ENCODE results near the gene KCNK16. TPM values are rescaled to one million over a fixed set of nuclear protein-coding genes. Genes with fewer than 3 reads are reported as not detected.

The KCNK16 gene
- total and polyA plus RNA-seq, 2 of the 8 experiments (the other 6 are each of a cell fraction or from before 2014, with no cell fraction given), result not detected

- TF ChIP-seq POLR2A (IDR thresholded peaks at IDR 0.05; ENCODE audit: control extremely low read depth in 1 of 2, low read depth in 2 of 2, low read length in 2 of 2) (no peak), PHF8 (conservative IDR thresholded peaks at IDR 0.05; ENCODE audit: low read depth, low read length) (no peak), TAF7 (optimal IDR thresholded peaks at IDR 0.05; ENCODE audit: borderline replicate concordance, low read depth, low read length) (no peak), CREB1 (IDR thresholded peaks at IDR 0.05) (peak; percentile 47), GABPA (IDR thresholded peaks at IDR 0.05; ENCODE audit: borderline replicate concordance, insufficient read depth, low read length) (no peak; the same call in 1 of the 2 replicates), CHD1 (IDR thresholded peaks at IDR 0.05; ENCODE audit: low read depth, low read length) (no peak), SAP30 (IDR thresholded peaks at IDR 0.05; ENCODE audit: insufficient read depth, insufficient replicate concordance, low read length) (no peak), TEAD4 (IDR thresholded peaks at IDR 0.05; ENCODE audit: low read depth, low read length) (no peak)
- TF ChIP-seq, protein P1, sequence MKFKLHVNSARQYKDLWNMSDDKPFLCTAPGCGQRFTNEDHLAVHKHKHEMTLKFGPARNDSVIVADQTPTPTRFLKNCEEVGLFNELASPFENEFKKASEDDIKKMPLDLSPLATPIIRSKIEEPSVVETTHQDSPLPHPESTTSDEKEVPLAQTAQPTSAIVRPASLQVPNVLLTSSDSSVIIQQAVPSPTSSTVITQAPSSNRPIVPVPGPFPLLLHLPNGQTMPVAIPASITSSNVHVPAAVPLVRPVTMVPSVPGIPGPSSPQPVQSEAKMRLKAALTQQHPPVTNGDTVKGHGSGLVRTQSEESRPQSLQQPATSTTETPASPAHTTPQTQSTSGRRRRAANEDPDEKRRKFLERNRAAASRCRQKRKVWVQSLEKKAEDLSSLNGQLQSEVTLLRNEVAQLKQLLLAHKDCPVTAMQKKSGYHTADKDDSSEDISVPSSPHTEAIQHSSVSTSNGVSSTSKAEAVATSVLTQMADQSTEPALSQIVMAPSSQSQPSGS (IDR thresholded peaks at IDR 0.05; ENCODE audit: low read length), result no peak
- TF ChIP-seq, protein P2, sequence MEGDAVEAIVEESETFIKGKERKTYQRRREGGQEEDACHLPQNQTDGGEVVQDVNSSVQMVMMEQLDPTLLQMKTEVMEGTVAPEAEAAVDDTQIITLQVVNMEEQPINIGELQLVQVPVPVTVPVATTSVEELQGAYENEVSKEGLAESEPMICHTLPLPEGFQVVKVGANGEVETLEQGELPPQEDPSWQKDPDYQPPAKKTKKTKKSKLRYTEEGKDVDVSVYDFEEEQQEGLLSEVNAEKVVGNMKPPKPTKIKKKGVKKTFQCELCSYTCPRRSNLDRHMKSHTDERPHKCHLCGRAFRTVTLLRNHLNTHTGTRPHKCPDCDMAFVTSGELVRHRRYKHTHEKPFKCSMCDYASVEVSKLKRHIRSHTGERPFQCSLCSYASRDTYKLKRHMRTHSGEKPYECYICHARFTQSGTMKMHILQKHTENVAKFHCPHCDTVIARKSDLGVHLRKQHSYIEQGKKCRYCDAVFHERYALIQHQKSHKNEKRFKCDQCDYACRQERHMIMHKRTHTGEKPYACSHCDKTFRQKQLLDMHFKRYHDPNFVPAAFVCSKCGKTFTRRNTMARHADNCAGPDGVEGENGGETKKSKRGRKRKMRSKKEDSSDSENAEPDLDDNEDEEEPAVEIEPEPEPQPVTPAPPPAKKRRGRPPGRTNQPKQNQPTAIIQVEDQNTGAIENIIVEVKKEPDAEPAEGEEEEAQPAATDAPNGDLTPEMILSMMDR (IDR thresholded peaks at IDR 0.05; ENCODE audit: control extremely low read depth in 1 of 3, insufficient read depth in 1 of 3, low read depth in 1 of 3, low read length in 3 of 3), result peak; percentile 90 to 95 (median 92)
- TF ChIP-seq, protein P3, sequence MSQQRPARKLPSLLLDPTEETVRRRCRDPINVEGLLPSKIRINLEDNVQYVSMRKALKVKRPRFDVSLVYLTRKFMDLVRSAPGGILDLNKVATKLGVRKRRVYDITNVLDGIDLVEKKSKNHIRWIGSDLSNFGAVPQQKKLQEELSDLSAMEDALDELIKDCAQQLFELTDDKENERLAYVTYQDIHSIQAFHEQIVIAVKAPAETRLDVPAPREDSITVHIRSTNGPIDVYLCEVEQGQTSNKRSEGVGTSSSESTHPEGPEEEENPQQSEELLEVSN (IDR thresholded peaks at IDR 0.05), result no peak
Observed at GRCh38 chr6:39301606-39302005, 20.9 kb downstream of the KCNK16 start (continued).
